Osteocyte (in vitro differentiated cells): ENCODE results near the gene RSPH9. TPM values are rescaled to one million over a fixed set of nuclear protein-coding genes. Genes with fewer than 3 reads are reported as not detected.

Source experiments
- DNase-seq: peaks from one replicate; pipeline ENCODE4 v3.0.0; 2021; ENCODE audit warnings: mixed read lengths; ENCODE audit not compliant: unreplicated experiment; ENCODE audit errors: extremely low spot score
- H3K27ac Mint-ChIP-seq: one replicate; pipeline ENCODE4 v1.8.0; 2021; ENCODE audit warnings: mild to moderate bottlenecking, mixed read lengths; ENCODE audit not compliant: unreplicated experiment
- H3K27me3 Mint-ChIP-seq: one replicate; pipeline ENCODE4 v1.8.0; 2021; ENCODE audit warnings: mixed read lengths; ENCODE audit not compliant: unreplicated experiment
- H3K36me3 Mint-ChIP-seq: one replicate; pipeline ENCODE4 v1.8.0; 2021; ENCODE audit warnings: mixed read lengths; ENCODE audit not compliant: unreplicated experiment
- H3K4me1 Mint-ChIP-seq: one replicate; pipeline ENCODE4 v1.8.0; 2021; ENCODE audit warnings: mixed read lengths; ENCODE audit not compliant: unreplicated experiment
- H3K4me3 Mint-ChIP-seq: one replicate; pipeline ENCODE4 v1.8.0; 2021; ENCODE audit warnings: mild to moderate bottlenecking, moderate library complexity, mixed read lengths; ENCODE audit not compliant: unreplicated experiment
- H3K9me3 Mint-ChIP-seq: one replicate; pipeline ENCODE4 v1.8.0; 2021; ENCODE audit warnings: mixed read lengths; ENCODE audit not compliant: unreplicated experiment
- CTCF ChIP-seq: fragments of 200-600 bp; sonication (generic); IDR thresholded peaks from 2 replicates; pipeline ENCODE4 v1.5.0; 2021; ENCODE audit warnings: antibody characterized with exemption, mild to moderate bottlenecking, moderate library complexity
- total RNA-seq: library from RNA; stranded (reverse); gene quantifications from 2 replicates; pipeline ENCODE4 v1.2.1, GENCODE V29; 2021

Gene RSPH9
- total RNA-seq, 1 donor from 2014 or later: 0.16 TPM

GRCh38 chr6:43718387-43719105 is 73.7 kb downstream of the RSPH9 start:
- Mint-ChIP-seq H3K27ac (no peak overlapping the region), H3K27me3 (peaks cover 3% of the 10 kb centered on the region), H3K36me3 (no peaks in the 10 kb centered on the region)

GRCh38 chr6:43719511-43719910 is 74.7 kb downstream of the RSPH9 start:
- H3K4me1 Mint-ChIP-seq: peaks cover 56% of the 10 kb centered on the region
- H3K36me3 Mint-ChIP-seq: no peaks in the 10 kb centered on the region
- peaks cover 3% of the 10 kb centered on the region for H3K27me3 Mint-ChIP-seq
- no peak overlapping the region for H3K27ac Mint-ChIP-seq
- H3K9me3 Mint-ChIP-seq: no peaks in the 10 kb centered on the region
- no peak for DNase-seq
- no peak for TF ChIP-seq CTCF
- no peak overlapping the region for H3K4me3 Mint-ChIP-seq

More at GRCh38 chr6:43718387-43719105, 73.7 kb downstream of the RSPH9 start:
- Mint-ChIP-seq H3K4me3 (no peak overlapping the region), H3K9me3 (no peaks in the 10 kb centered on the region), H3K4me1 (peaks cover 58% of the 10 kb centered on the region)
- TF ChIP-seq CTCF: no peak
- no peak for DNase-seq

GRCh38 chr6:43720999-43721398 is 76.2 kb downstream of the RSPH9 start:
- H3K27ac Mint-ChIP-seq: no peak overlapping the region
- peaks cover 3% of the 10 kb centered on the region for H3K27me3 Mint-ChIP-seq
- DNase-seq: no peak
- TF ChIP-seq CTCF: no peak
- no peaks in the 10 kb centered on the region for H3K9me3 Mint-ChIP-seq
- no peaks in the 10 kb centered on the region for H3K36me3 Mint-ChIP-seq
- H3K4me3 Mint-ChIP-seq: no peak overlapping the region
- peaks cover 56% of the 10 kb centered on the region for H3K4me1 Mint-ChIP-seq

Other genes with a start within 250 kb of the RSPH9 start
- 40.1 and 42.8 TPM in 2 replicates for gene ABCC10, start 217.5 kb upstream of the RSPH9 start, total RNA-seq
- 0.43 TPM in 1 of 2 replicates, not detected in the other for gene DLK2, start 189.5 kb upstream of the RSPH9 start, total RNA-seq
- gene TJAP1, start 167.5 kb upstream of the RSPH9 start, total RNA-seq: 38.7 and 42.8 TPM in 2 replicates
- gene LRRC73, start 134.7 kb upstream of the RSPH9 start, total RNA-seq: 0.29 and 0.40 TPM in 2 replicates
- 148 and 151 TPM in 2 replicates for gene YIPF3, start 128.1 kb upstream of the RSPH9 start, total RNA-seq
- 27.9 and 32.8 TPM in 2 replicates for gene POLR1C, start 127.9 kb upstream of the RSPH9 start, total RNA-seq
- gene XPO5, start 69.0 kb upstream of the RSPH9 start, total RNA-seq: 35.0 and 38.7 TPM in 2 replicates
- gene POLH, start 68.9 kb upstream of the RSPH9 start, total RNA-seq: 27.7 and 28.2 TPM in 2 replicates
- 84.9 and 86.4 TPM in 2 replicates for gene GTPBP2, start 15.8 kb upstream of the RSPH9 start, total RNA-seq
- gene MAD2L1BP, start 9.2 kb upstream of the RSPH9 start, total RNA-seq: 24.2 and 27.5 TPM in 2 replicates
- gene MRPS18A, start 42.8 kb downstream of the RSPH9 start, total RNA-seq: 35.3 and 37.3 TPM in 2 replicates
- 59.5 and 69.7 TPM in 2 replicates for gene VEGFA, start 125.2 kb downstream of the RSPH9 start, total RNA-seq